Colonic mucosa (tissue), 4 donors: Measurements from ENCODE around the gene ZNF239. TPM values are rescaled to one million over a fixed set of nuclear protein-coding genes. Genes with fewer than 3 reads are reported as not detected.

Source experiments
- DNase-seq: peaks from one replicate; pipeline ENCODE4 v3.0.0-alpha.2; 2020
- H3K27ac ChIP-seq: fragments of 200-600 bp; one replicate; pipeline ENCODE4 v1.8.0; 2021
- H3K27me3 ChIP-seq: fragments of 200-600 bp; one replicate; pipeline ENCODE4 v1.8.0; 2021
- H3K36me3 ChIP-seq: fragments of 200-600 bp; one replicate; pipeline ENCODE4 v1.8.0; 2021
- H3K4me1 ChIP-seq: fragments of 200-600 bp; one replicate; pipeline ENCODE4 v1.8.0; 2021; ENCODE audit warnings: mild to moderate bottlenecking
- H3K4me3 ChIP-seq: fragments of 200-600 bp; one replicate; pipeline ENCODE4 v1.8.0; 2021
- H3K9ac ChIP-seq, 2 donors: one replicate each; pipeline ENCODE4 v1.7.0; 2013; ENCODE audit warnings: control low read depth in 2 of 2, low read depth in 2 of 2, low read length in 2 of 2
- H3K9me3 ChIP-seq: fragments of 200-600 bp; one replicate; pipeline ENCODE4 v1.8.0; 2021
- CTCF ChIP-seq: fragments of 200-600 bp; IDR thresholded peaks from one replicate; pipeline ENCODE4 v1.8.0; 2022; ENCODE audit warnings: antibody characterized with exemption, mild to moderate bottlenecking
- intact Hi-C: fragments of 100-400 bp; cut with DNase I; formaldehyde crosslinking; loops from one replicate; pipeline ENCODE4 v1.14.1; 2022
- total RNA-seq, 2 donors: library from RNA; stranded (reverse); fragmentation: NEBNext Ultra II Directional in 1 of 2; extraction: Animal tissue kit (Norgen Biotek cat#: 25700) in 1 of 2; gene quantifications; one replicate each; pipeline ENCODE4 v1.2.1, GENCODE V29; 2021
- donor health status: healthy.
- donor health status: DM: no; HTN: no; CAD: no.
- donor health status: DM: no; HTN: no; CAD: no.

Gene ZNF239
- total RNA-seq, 2 donors from 2014 or later, result 1.2 to 1.9 TPM

- no peak for DNase-seq
- no peak for TF ChIP-seq CTCF
- intact Hi-C loops, result no loop called here
Measured at GRCh38 chr10:43585981-43586729, 11.7 kb upstream of the ZNF239 start.

GRCh38 chr10:43585046-43585445, 10.6 kb upstream of the ZNF239 start:
- Histone ChIP-seq H3K9ac (no peak overlapping the region), H3K4me3 (no peak overlapping the region), H3K27me3 (no peaks in the 10 kb centered on the region), H3K4me1 (no peaks in the 10 kb centered on the region), H3K27ac (no peak overlapping the region), H3K36me3 (no peaks in the 10 kb centered on the region), H3K9me3 (no peaks in the 10 kb centered on the region)
- intact Hi-C loops, result no loop called here
- TF ChIP-seq CTCF, result no peak
- DNase-seq, result no peak

More at GRCh38 chr10:43585981-43586729, 11.7 kb upstream of the ZNF239 start:
- H3K4me1 ChIP-seq, result no peaks in the 10 kb centered on the region
- no peak overlapping the region for H3K4me3 ChIP-seq
- no peak overlapping the region for H3K9ac ChIP-seq
- H3K27me3 ChIP-seq, result no peaks in the 10 kb centered on the region
- H3K9me3 ChIP-seq, result no peaks in the 10 kb centered on the region
- no peaks in the 10 kb centered on the region for H3K36me3 ChIP-seq
- no peak overlapping the region for H3K27ac ChIP-seq

GRCh38 chr10:43584051-43584450, 9.6 kb upstream of the ZNF239 start:
- DNase-seq, result no peak
- Histone ChIP-seq H3K36me3 (no peaks in the 10 kb centered on the region), H3K9me3 (no peaks in the 10 kb centered on the region), H3K27me3 (no peaks in the 10 kb centered on the region), H3K4me1 (no peaks in the 10 kb centered on the region), H3K4me3 (no peak overlapping the region), H3K27ac (no peak overlapping the region), H3K9ac (no peak overlapping the region)
- no peak for TF ChIP-seq CTCF
- intact Hi-C loops, result no loop called here

- Histone ChIP-seq H3K9ac (no peak overlapping the region), H3K27me3 (no peaks in the 10 kb centered on the region), H3K27ac (no peak overlapping the region), H3K4me1 (no peaks in the 10 kb centered on the region), H3K4me3 (no peak overlapping the region), H3K9me3 (no peaks in the 10 kb centered on the region), H3K36me3 (no peaks in the 10 kb centered on the region)
- intact Hi-C loops, result no loop called here
- TF ChIP-seq CTCF, result no peak
- DNase-seq, result no peak
Measured at GRCh38 chr10:43576580-43576979, 2.2 kb upstream of the ZNF239 start.

GRCh38 chr10:43576062-43576461, 1.6 kb upstream of the ZNF239 start:
- DNase-seq, result no peak
- intact Hi-C loops, result no loop called here
- H3K9ac ChIP-seq, result no peak overlapping the region
- no peak overlapping the region for H3K4me3 ChIP-seq
- TF ChIP-seq CTCF, result no peak
- H3K9me3 ChIP-seq, result no peaks in the 10 kb centered on the region
- H3K27me3 ChIP-seq, result no peaks in the 10 kb centered on the region
- no peaks in the 10 kb centered on the region for H3K36me3 ChIP-seq
- H3K4me1 ChIP-seq, result no peaks in the 10 kb centered on the region
- no peak overlapping the region for H3K27ac ChIP-seq
